Measurements from ENCODE around the gene GDF10. TPM values are rescaled to one million over a fixed set of nuclear protein-coding genes. Genes with fewer than 3 reads are reported as not detected.

Gene GDF10
- total RNA-seq, 2 donors from 2014 or later, result 0.63 to 1.9 TPM

GRCh38 chr10:47316131-47316530 lies 16.1 kb downstream of the GDF10 start:
- no peak for TF ChIP-seq CTCF (IDR thresholded peaks at IDR 0.05)
- peaks cover 0 to 10% of the 10 kb centered on the region in 2 donors for H3K4me1 ChIP-seq
- no peaks in the 10 kb centered on the region for H3K36me3 ChIP-seq
- no peaks in the 10 kb centered on the region for H3K27me3 ChIP-seq
- H3K27ac ChIP-seq, result no peak overlapping the region
- no peak for DNase-seq (ENCODE audit: low spot score)
- no peak overlapping the region for H3K4me3 ChIP-seq
- H3K9me3 ChIP-seq, result no peaks in the 10 kb centered on the region

GRCh38 chr10:47317251-47317650 lies 17.3 kb downstream of the GDF10 start:
- Histone ChIP-seq H3K36me3 (no peaks in the 10 kb centered on the region), H3K4me3 (no peak overlapping the region), H3K27me3 (no peaks in the 10 kb centered on the region), H3K4me1 (peaks cover 0 to 5% of the 10 kb centered on the region in 2 donors), H3K27ac (no peak overlapping the region), H3K9me3 (no peaks in the 10 kb centered on the region)
- no peak for TF ChIP-seq CTCF (IDR thresholded peaks at IDR 0.05)
- no peak for DNase-seq (ENCODE audit: low spot score)

- Histone ChIP-seq H3K27ac (no peak overlapping the region), H3K27me3 (no peaks in the 10 kb centered on the region), H3K4me1 (peaks cover 0 to 13% of the 10 kb centered on the region in 2 donors), H3K36me3 (no peaks in the 10 kb centered on the region), H3K4me3 (no peak overlapping the region), H3K9me3 (no peaks in the 10 kb centered on the region)
- TF ChIP-seq CTCF (IDR thresholded peaks at IDR 0.05), result no peak
- DNase-seq (ENCODE audit: low spot score), result no peak
Observed at GRCh38 chr10:47318706-47319105, 18.7 kb downstream of the GDF10 start.

- H3K9me3 ChIP-seq, result no peaks in the 10 kb centered on the region
- TF ChIP-seq CTCF (IDR thresholded peaks at IDR 0.05), result no peak
- DNase-seq (ENCODE audit: low spot score), result no peak
Observed at GRCh38 chr10:47319784-47320183, 19.8 kb downstream of the GDF10 start.

GRCh38 chr10:47320812-47321211 lies 20.8 kb downstream of the GDF10 start:
- Histone ChIP-seq H3K27me3 (no peaks in the 10 kb centered on the region), H3K9me3 (no peaks in the 10 kb centered on the region), H3K36me3 (no peaks in the 10 kb centered on the region), H3K27ac (no peak overlapping the region), H3K4me3 (no peak overlapping the region), H3K4me1 (peaks cover 0 to 13% of the 10 kb centered on the region in 2 donors)
- no peak for DNase-seq (ENCODE audit: low spot score)
- TF ChIP-seq CTCF (IDR thresholded peaks at IDR 0.05), result no peak

More at GRCh38 chr10:47319784-47320183, 19.8 kb downstream of the GDF10 start:
- H3K4me3 ChIP-seq, result no peak overlapping the region
- no peak overlapping the region for H3K27ac ChIP-seq
- no peaks in the 10 kb centered on the region for H3K36me3 ChIP-seq
- no peaks in the 10 kb centered on the region for H3K27me3 ChIP-seq
- peaks cover 0 to 13% of the 10 kb centered on the region in 2 donors for H3K4me1 ChIP-seq

GRCh38 chr10:47321521-47322195 lies 21.7 kb downstream of the GDF10 start:
- no peak overlapping the region for H3K4me3 ChIP-seq
- H3K9me3 ChIP-seq, result no peaks in the 10 kb centered on the region
- DNase-seq (ENCODE audit: low spot score), result no peak
- no peaks in the 10 kb centered on the region for H3K27me3 ChIP-seq
- H3K27ac ChIP-seq, result no peak overlapping the region
- TF ChIP-seq CTCF (IDR thresholded peaks at IDR 0.05), result no peak
- H3K36me3 ChIP-seq, result no peaks in the 10 kb centered on the region
- peaks cover 0 to 22% of the 10 kb centered on the region in 2 donors for H3K4me1 ChIP-seq

Data from right atrium auricular region (tissue), 2 donors.